DMS53 treated with DMSO at 0.1 percent for 48 hours (cell line): ENCODE data around the gene NAT9.

Experiments used
- DNase-seq: peaks from one replicate; lab custom pipeline; 2025; ENCODE audit not compliant: unreplicated experiment; lab: John Stamatoyannopoulos, UW

The NAT9 gene

GRCh38 chr17:74806334-74806733, 30.2 kb upstream of the NAT9 start:
- no peak for DNase-seq

GRCh38 chr17:74805591-74805991, 29.4 kb upstream of the NAT9 start:
- no peak for DNase-seq

- no peak for DNase-seq
Observed at GRCh38 chr17:74804683-74805082, 28.5 kb upstream of the NAT9 start.

- DNase-seq = no peak
Observed at GRCh38 chr17:74803971-74804370, 27.8 kb upstream of the NAT9 start.

GRCh38 chr17:74803388-74803930, 27.3 kb upstream of the NAT9 start:
- no peak for DNase-seq

GRCh38 chr17:74801896-74802295, 25.8 kb upstream of the NAT9 start:
- DNase-seq = no peak

GRCh38 chr17:74800531-74800930, 24.4 kb upstream of the NAT9 start:
- no peak for DNase-seq

GRCh38 chr17:74799097-74799496, 23.0 kb upstream of the NAT9 start:
- DNase-seq = no peak

GRCh38 chr17:74798239-74798707, 22.1 kb upstream of the NAT9 start:
- no peak for DNase-seq

- DNase-seq = no peak
Observed at GRCh38 chr17:74797824-74798223, 21.7 kb upstream of the NAT9 start.

- DNase-seq = no peak
Observed at GRCh38 chr17:74796866-74797265, 20.7 kb upstream of the NAT9 start.

GRCh38 chr17:74796211-74796610, 20.1 kb upstream of the NAT9 start:
- DNase-seq = no peak

- no peak for DNase-seq
Observed at GRCh38 chr17:74795327-74796020, 19.3 kb upstream of the NAT9 start.

GRCh38 chr17:74792586-74793105, 16.5 kb upstream of the NAT9 start:
- DNase-seq = no peak

GRCh38 chr17:74790161-74791058, 14.3 kb upstream of the NAT9 start:
- no peak for DNase-seq

- no peak for DNase-seq
Observed at GRCh38 chr17:74786431-74787055, 10.4 kb upstream of the NAT9 start.

GRCh38 chr17:74785981-74786360, 9.8 kb upstream of the NAT9 start:
- no peak for DNase-seq

- no peak for DNase-seq
Observed at GRCh38 chr17:74785096-74785980, 9.2 kb upstream of the NAT9 start.

GRCh38 chr17:74784125-74784810, 8.1 kb upstream of the NAT9 start:
- DNase-seq = no peak

- DNase-seq = no peak
Observed at GRCh38 chr17:74782571-74782970, 6.4 kb upstream of the NAT9 start.
